Subcutaneous abdominal adipose tissue (tissue), 5 donors: Measurements from ENCODE around the gene RELL1.

Source experiments
- H3K27ac ChIP-seq: one replicate; pipeline ENCODE4 v1.7.0; 2013; ENCODE audit warnings: low read depth, mild to moderate bottlenecking, inconsistent platforms, low read length, moderate library complexity
- H3K27me3 ChIP-seq, 5 donors: one replicate each; pipeline ENCODE4 v1.7.0; 2013; ENCODE audit warnings: low read length in 5 of 5, inconsistent platforms in 1 of 5; ENCODE audit not compliant: control insufficient read depth in 5 of 5, insufficient read depth in 4 of 5
- H3K36me3 ChIP-seq, 5 donors: one replicate each; pipeline ENCODE4 v1.7.0; 2013; ENCODE audit warnings: low read length in 5 of 5; ENCODE audit not compliant: control insufficient read depth in 5 of 5, insufficient read depth in 5 of 5
- H3K4me1 ChIP-seq, 5 donors: one replicate each; pipeline ENCODE4 v1.7.0; 2013; ENCODE audit warnings: low read length in 5 of 5, mild to moderate bottlenecking in 3 of 5, moderate library complexity in 1 of 5; ENCODE audit not compliant: control insufficient read depth in 5 of 5, insufficient read depth in 5 of 5
- H3K4me3 ChIP-seq, 5 donors: one replicate each; pipeline ENCODE4 v1.7.0; 2013; ENCODE audit warnings: low read length in 5 of 5, low read depth in 1 of 5
- H3K9ac ChIP-seq, 5 donors: one replicate each; pipeline ENCODE4 v1.7.0; 2013; ENCODE audit warnings: low read length in 5 of 5, mild to moderate bottlenecking in 4 of 5, moderate library complexity in 3 of 5
- H3K9me3 ChIP-seq, 5 donors: one replicate each; pipeline ENCODE4 v1.7.0; 2013; ENCODE audit warnings: low read length in 5 of 5; ENCODE audit not compliant: control insufficient read depth in 5 of 5
- donor health status: healthy.
- donor health status: healthy.
- donor health status: healthy.
- donor health status: healthy.
- donor health status: healthy.

Gene RELL1

DNA sequence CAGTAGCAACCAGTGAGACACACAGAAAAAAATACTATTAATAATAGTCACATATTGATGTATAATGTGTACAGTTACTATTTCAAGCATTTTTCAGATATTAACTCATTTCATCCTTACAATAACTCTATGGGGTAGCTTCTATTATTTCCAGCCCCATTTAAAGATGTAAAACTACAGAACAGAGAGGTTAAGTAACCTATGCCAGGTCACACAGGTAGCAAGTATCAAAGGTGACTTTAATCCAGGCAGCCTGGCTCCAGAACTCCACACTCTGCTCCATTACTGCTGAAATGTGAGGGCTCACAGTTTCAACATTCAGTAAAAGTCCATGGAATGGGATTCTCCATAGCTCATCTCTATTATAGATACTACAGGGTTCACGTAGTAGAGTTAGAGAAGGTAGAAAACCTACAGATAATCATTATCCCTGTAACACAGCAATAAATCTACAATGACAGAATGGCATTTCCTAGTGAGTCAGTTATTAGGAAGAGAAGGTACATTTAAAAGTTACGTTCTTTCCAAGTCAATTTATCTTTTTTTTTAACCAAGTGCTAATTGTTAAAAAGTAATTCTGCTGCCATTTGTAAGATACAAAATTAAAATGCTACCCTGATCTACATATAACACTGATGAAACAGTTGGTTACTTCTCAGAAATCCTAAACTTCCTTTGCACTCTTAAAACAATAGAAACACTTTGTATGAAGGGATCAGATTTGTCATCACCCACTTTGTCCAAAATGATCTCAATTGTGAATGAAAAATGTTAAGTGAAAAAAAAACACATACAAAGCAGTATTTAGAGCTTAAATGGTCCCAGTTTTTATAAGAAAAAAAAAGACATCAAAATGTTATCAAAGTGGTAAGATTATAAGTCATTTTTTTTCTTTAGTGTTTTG, 18.7 kb downstream of the RELL1 start:
- no peaks in the 10 kb centered on the region for H3K27me3 ChIP-seq
- no peak overlapping the region for H3K4me3 ChIP-seq
- no peaks in the 10 kb centered on the region for H3K36me3 ChIP-seq
- peaks cover 2 to 49% (median 47%) of the 10 kb centered on the region in 5 donors for H3K4me1 ChIP-seq
- H3K9me3 ChIP-seq = no peaks in the 10 kb centered on the region
- peak overlapping the region; percentile 87 for H3K27ac ChIP-seq
- H3K9ac ChIP-seq = peak overlapping the region in 2 of 5 donors; percentile 30 to 31

GRCh38 chr4:37666625-37667071, 19.5 kb downstream of the RELL1 start:
- peak overlapping the region in 2 of 5 donors; percentile 31 to 71 for H3K9ac ChIP-seq
- no peak overlapping the region for H3K4me3 ChIP-seq
- H3K4me1 ChIP-seq = peaks cover 2 to 56% (median 55%) of the 10 kb centered on the region in 5 donors
- H3K9me3 ChIP-seq = no peaks in the 10 kb centered on the region
- no peaks in the 10 kb centered on the region for H3K27me3 ChIP-seq
- peak overlapping the region; percentile 87 for H3K27ac ChIP-seq
- no peaks in the 10 kb centered on the region for H3K36me3 ChIP-seq

DNA sequence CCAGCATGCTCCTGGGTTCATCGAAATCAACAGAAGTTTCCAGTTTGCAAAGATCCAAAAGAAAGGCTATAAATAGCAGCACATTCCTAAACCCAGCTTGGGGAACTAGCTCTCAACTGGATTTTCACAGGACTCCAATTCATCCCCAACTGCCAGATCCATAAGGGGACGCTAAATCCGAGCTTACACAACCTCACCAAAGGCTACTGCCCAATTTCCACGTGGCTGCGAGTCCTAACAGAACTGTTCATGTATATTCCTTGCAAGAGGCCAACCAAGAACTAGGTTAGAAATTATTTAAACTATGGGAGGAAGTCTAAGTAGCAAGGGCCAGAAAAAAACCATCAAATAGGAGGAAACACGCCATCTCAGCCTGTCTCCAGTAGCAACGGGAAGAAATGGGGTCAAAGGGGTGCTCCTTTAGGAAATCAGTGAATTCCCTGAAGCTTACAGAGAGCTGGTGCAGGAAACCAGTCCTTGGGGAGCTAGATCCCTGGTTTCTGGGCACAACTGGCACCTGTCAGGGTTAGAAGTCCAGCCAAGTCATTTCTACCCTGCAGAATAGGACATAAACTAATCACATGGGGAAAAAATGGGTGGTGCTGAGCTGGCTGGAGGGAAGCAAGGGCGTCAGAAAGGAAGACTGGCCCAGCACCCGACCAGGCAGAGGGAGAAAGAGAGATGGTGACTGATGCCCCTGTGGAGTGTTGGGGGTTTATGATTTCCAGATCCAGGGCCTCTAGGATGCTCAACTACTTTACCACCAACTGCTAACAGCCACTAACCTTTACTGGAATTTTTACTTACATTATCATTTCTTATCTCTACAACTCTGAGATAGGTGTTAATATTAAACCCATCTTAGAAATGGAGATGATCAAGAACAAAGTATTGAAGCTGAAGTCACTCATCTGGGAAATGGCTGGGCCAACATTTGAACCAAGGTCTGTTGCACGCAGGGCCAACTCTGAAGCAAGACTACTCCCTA, 20.5 kb downstream of the RELL1 start:
- peak overlapping the region in 4 of 5 donors; percentile 7 to 71 (median 24) for H3K9ac ChIP-seq
- H3K27me3 ChIP-seq = no peaks in the 10 kb centered on the region
- no peaks in the 10 kb centered on the region for H3K36me3 ChIP-seq
- peak overlapping the region in 1 of 5 donors; percentile 21 for H3K4me3 ChIP-seq
- H3K9me3 ChIP-seq = no peaks in the 10 kb centered on the region
- H3K4me1 ChIP-seq = peaks cover 2 to 60% (median 56%) of the 10 kb centered on the region in 5 donors
- peak overlapping the region; percentile 68 for H3K27ac ChIP-seq

DNA sequence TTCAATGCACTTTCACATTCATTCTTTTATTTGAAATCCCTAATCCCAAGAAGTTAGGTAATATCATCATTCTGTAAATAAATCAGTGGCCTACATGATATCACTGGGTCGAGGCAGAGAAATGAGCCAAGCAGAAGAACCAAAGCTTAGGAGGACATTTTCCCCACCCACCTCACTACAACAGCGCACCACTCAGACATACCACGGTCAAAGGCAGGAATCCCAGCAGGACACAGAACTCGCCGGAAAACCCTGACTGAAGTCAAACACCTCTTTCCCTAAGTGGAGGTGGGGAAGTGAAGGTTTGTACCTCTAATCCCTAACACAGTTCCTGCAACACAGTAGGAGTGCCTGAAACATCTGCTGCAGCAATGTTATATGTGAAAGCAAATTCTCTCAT, 21.5 kb downstream of the RELL1 start:
- Histone ChIP-seq H3K27me3 (no peaks in the 10 kb centered on the region), H3K36me3 (no peaks in the 10 kb centered on the region), H3K4me1 (peaks cover 2 to 64% (median 59%) of the 10 kb centered on the region in 5 donors), H3K9me3 (no peaks in the 10 kb centered on the region), H3K27ac (peak overlapping the region; percentile 68), H3K4me3 (peak overlapping the region in 1 of 5 donors; percentile 21), H3K9ac (peak overlapping the region in 2 of 5 donors; percentile 38 to 71)

GRCh38 chr4:37663552-37663951, 22.6 kb downstream of the RELL1 start:
- H3K4me1 ChIP-seq = peaks cover 2 to 70% (median 64%) of the 10 kb centered on the region in 5 donors

GRCh38 chr4:37662861-37663390, 23.2 kb downstream of the RELL1 start:
- Histone ChIP-seq H3K27me3 (no peaks in the 10 kb centered on the region), H3K36me3 (no peaks in the 10 kb centered on the region), H3K9ac (no peak overlapping the region), H3K4me1 (peaks cover 2 to 70% (median 68%) of the 10 kb centered on the region in 5 donors), H3K9me3 (no peaks in the 10 kb centered on the region), H3K27ac (peak overlapping the region; percentile 68), H3K4me3 (peak overlapping the region in 2 of 5 donors; percentile 16 to 35)

More at GRCh38 chr4:37663552-37663951, 22.6 kb downstream of the RELL1 start:
- Histone ChIP-seq H3K27ac (peak overlapping the region; percentile 68), H3K9ac (no peak overlapping the region), H3K4me3 (no peak overlapping the region), H3K27me3 (no peaks in the 10 kb centered on the region), H3K9me3 (no peaks in the 10 kb centered on the region), H3K36me3 (no peaks in the 10 kb centered on the region)

DNA sequence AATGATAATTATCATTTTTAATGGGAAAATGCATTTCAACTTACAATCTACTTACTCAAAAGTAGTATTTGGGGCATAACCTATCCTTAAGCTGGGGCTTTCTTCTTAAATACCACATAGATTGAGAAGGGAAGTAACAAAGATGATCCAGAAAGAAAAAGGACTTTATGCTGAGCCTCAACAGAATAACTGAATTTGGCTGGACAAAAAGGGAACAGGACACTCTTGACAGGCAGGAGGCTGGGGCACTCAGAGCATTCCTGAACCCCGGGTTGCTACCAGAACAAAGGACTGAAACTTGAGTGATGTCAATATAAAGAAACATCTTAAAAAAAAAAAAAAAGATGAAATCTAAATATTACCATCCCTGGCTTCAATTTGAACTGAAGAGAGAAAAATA, 23.9 kb downstream of the RELL1 start:
- H3K4me3 ChIP-seq = no peak overlapping the region
- H3K36me3 ChIP-seq = no peaks in the 10 kb centered on the region
- peak overlapping the region; percentile 68 for H3K27ac ChIP-seq
- no peaks in the 10 kb centered on the region for H3K9me3 ChIP-seq
- no peaks in the 10 kb centered on the region for H3K27me3 ChIP-seq
- peaks cover 2 to 70% (median 67%) of the 10 kb centered on the region in 5 donors for H3K4me1 ChIP-seq
- no peak overlapping the region for H3K9ac ChIP-seq

GRCh38 chr4:37661772-37662171, 24.4 kb downstream of the RELL1 start:
- Histone ChIP-seq H3K4me1 (peaks cover 2 to 66% (median 62%) of the 10 kb centered on the region in 5 donors), H3K4me3 (no peak overlapping the region), H3K9me3 (peaks cover 0 to 4% (median 2%) of the 10 kb centered on the region in 5 donors), H3K27ac (peak overlapping the region; percentile 68), H3K27me3 (no peaks in the 10 kb centered on the region), H3K36me3 (no peaks in the 10 kb centered on the region), H3K9ac (no peak overlapping the region)

GRCh38 chr4:37659696-37660095, 26.5 kb downstream of the RELL1 start:
- H3K27me3 ChIP-seq = no peaks in the 10 kb centered on the region
- peaks cover 0 to 17% (median 6%) of the 10 kb centered on the region in 5 donors for H3K9me3 ChIP-seq
- peaks cover 0 to 2% (median 0%) of the 10 kb centered on the region in 5 donors for H3K36me3 ChIP-seq
- H3K4me3 ChIP-seq = no peak overlapping the region
- H3K4me1 ChIP-seq = peaks cover 0 to 45% (median 42%) of the 10 kb centered on the region in 5 donors
- H3K27ac ChIP-seq = no peak overlapping the region
- H3K9ac ChIP-seq = no peak overlapping the region
